ENCODE results near the gene ARL17A.
"Not testable (repeated sequence)": the region's sequence is repeated elsewhere in the genome, so short reads cannot be mapped to it uniquely, and the experiment has no call there.

ARL17A gene

DNA sequence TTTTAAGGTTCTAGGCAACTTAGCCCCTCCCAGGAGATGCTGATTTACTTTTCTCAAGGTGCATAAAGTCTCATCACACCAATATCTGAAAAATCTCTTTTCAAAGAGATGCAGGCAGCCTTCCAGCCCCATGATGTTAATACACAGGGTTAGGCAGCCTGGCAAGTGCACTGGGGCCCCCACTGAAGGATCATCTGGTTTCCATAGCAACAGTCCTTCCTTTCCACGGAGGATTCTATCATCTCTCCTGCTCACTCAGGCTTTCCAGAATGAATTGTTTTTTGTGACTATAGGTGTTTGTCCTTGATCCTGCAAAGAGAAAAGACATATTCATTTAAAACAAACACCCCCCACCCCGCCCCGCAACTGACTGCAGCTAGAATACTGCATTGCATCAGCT, 6.0 kb upstream of the ARL17A start:
- H3K4me2 ChIP-seq (ENCODE audit: low read depth, low read length, poor library complexity, severe bottlenecking); H3K4me1 ChIP-seq (ENCODE audit: insufficient read depth, low read length, poor library complexity, severe bottlenecking); H3K9me2 ChIP-seq (replicated peaks; ENCODE audit: low read depth, low read length); H3K27me3 ChIP-seq (ENCODE audit: insufficient read depth, low read length, poor library complexity, severe bottlenecking); H2AFZ ChIP-seq (ENCODE audit: low read length); H3K9me3 ChIP-seq (ENCODE audit: insufficient read depth, low read depth, low read length); H3K79me2 ChIP-seq (ENCODE audit: insufficient read depth, low read length); H4K20me1 ChIP-seq (ENCODE audit: insufficient read depth, low read length, poor library complexity, severe bottlenecking); H3K9ac ChIP-seq (ENCODE audit: low read depth, low read length, poor library complexity, severe bottlenecking); H3K36me3 ChIP-seq (ENCODE audit: insufficient read depth, low read length); H3F3A ChIP-seq (ENCODE audit: low read depth); H3K4me3 ChIP-seq (ENCODE audit: low read length, poor library complexity, severe bottlenecking): not testable (repeated sequence)

DNA sequence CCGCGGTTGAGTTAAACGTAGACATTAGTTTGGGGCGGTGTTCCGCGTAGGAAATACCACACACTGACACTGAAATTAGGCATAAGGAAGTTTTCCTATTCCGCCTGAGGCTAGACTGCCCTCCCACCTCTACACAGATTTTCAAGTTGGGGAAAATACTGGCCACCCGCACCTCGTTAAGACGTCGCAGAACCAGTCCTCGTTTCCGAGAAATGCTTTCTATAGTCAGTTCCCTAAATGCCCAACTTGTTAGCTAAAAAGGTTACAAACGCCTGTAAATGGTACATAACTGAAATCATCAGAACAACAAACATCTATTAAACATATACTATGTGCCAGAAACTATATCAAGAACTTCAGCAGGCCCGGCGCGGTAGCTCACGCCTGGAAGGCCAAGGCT, 591 bp upstream of the ARL17A start:
- H3K9me3 ChIP-seq (ENCODE audit: insufficient read depth, low read depth, low read length); H3K4me2 ChIP-seq (ENCODE audit: low read depth, low read length, poor library complexity, severe bottlenecking); H3F3A ChIP-seq (ENCODE audit: low read depth); H4K20me1 ChIP-seq (ENCODE audit: insufficient read depth, low read length, poor library complexity, severe bottlenecking); H3K9ac ChIP-seq (ENCODE audit: low read depth, low read length, poor library complexity, severe bottlenecking); H3K9me2 ChIP-seq (replicated peaks; ENCODE audit: low read depth, low read length); H3K79me2 ChIP-seq (ENCODE audit: insufficient read depth, low read length); H3K36me3 ChIP-seq (ENCODE audit: insufficient read depth, low read length); H3K4me1 ChIP-seq (ENCODE audit: insufficient read depth, low read length, poor library complexity, severe bottlenecking); H2AFZ ChIP-seq (ENCODE audit: low read length); H3K27me3 ChIP-seq (ENCODE audit: insufficient read depth, low read length, poor library complexity, severe bottlenecking); H3K4me3 ChIP-seq (ENCODE audit: low read length, poor library complexity, severe bottlenecking): not testable (repeated sequence)

DNA sequence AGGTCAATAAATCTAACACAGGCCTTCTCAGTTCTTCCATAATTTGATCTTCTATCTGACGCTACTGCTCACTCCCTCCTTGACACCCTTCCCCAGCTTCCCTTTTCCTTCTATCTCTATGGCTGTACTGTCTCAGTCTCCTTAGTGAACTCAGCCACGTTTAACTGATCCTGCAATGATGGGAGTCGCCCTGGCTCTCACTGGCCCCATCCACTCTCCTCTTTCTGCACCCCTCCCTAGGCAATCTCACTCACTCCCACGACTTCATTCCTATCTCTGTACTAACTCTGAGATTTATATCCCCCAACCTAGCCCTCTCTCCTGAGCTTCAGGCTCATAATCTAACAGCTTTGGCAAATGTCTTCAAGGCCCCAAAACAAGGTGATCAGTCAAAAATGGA, 7.7 kb downstream of the ARL17A start:
- H3K9me2 ChIP-seq (replicated peaks; ENCODE audit: low read depth, low read length); H3K36me3 ChIP-seq (ENCODE audit: insufficient read depth, low read length); H2AFZ ChIP-seq (ENCODE audit: low read length); H4K20me1 ChIP-seq (ENCODE audit: insufficient read depth, low read length, poor library complexity, severe bottlenecking); H3K4me3 ChIP-seq (ENCODE audit: low read length, poor library complexity, severe bottlenecking); H3K4me2 ChIP-seq (ENCODE audit: low read depth, low read length, poor library complexity, severe bottlenecking); H3K27me3 ChIP-seq (ENCODE audit: insufficient read depth, low read length, poor library complexity, severe bottlenecking); H3K79me2 ChIP-seq (ENCODE audit: insufficient read depth, low read length); H3F3A ChIP-seq (ENCODE audit: low read depth); H3K9me3 ChIP-seq (ENCODE audit: insufficient read depth, low read depth, low read length); H3K4me1 ChIP-seq (ENCODE audit: insufficient read depth, low read length, poor library complexity, severe bottlenecking); H3K9ac ChIP-seq (ENCODE audit: low read depth, low read length, poor library complexity, severe bottlenecking): not testable (repeated sequence)

DNA sequence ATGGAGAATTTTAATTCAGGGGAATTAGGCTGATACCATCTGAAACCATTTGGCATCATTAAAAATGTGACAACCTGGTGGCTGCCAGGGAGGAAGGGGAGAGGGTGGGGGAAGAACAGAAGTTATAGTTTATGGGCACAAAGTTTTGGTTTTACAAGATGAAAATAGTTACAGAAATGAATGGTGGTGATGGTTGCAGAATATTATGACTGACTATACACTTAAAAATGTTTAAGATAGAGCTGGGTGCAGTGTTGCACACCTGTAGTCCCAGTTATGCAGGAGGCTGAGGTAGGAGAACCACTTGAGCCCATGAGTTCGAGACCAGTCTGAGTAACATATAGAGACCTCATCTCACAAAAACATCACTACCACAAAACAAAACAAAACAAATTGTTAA, 12.5 kb downstream of the ARL17A start:
- H3K79me2 ChIP-seq (ENCODE audit: insufficient read depth, low read length); H3K9me2 ChIP-seq (replicated peaks; ENCODE audit: low read depth, low read length); H4K20me1 ChIP-seq (ENCODE audit: insufficient read depth, low read length, poor library complexity, severe bottlenecking); H3K4me2 ChIP-seq (ENCODE audit: low read depth, low read length, poor library complexity, severe bottlenecking); H3F3A ChIP-seq (ENCODE audit: low read depth); H3K36me3 ChIP-seq (ENCODE audit: insufficient read depth, low read length); H2AFZ ChIP-seq (ENCODE audit: low read length); H3K4me3 ChIP-seq (ENCODE audit: low read length, poor library complexity, severe bottlenecking); H3K4me1 ChIP-seq (ENCODE audit: insufficient read depth, low read length, poor library complexity, severe bottlenecking); H3K27me3 ChIP-seq (ENCODE audit: insufficient read depth, low read length, poor library complexity, severe bottlenecking); H3K9ac ChIP-seq (ENCODE audit: low read depth, low read length, poor library complexity, severe bottlenecking); H3K9me3 ChIP-seq (ENCODE audit: insufficient read depth, low read depth, low read length): not testable (repeated sequence)

DNA sequence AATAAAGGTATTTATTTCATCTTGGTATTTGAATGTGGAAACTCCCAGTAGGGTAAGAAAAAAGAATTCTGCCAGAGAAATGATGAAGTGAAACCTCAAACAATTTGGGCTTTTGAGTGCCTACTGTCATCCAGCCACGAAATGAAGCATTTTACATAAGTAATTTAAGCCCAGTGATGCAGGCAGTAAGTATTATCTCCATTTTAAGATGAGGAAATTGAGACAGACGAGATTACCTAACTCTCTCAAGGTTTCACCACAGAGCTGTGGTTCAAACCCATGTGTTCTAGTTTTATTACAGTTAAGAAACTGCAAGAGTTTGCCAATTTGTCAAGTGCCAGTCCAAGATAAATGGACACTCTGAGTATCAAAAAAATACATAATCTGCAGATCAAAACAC, 13.2 kb downstream of the ARL17A start:
- H3K9me2 ChIP-seq (replicated peaks; ENCODE audit: low read depth, low read length); H3K9ac ChIP-seq (ENCODE audit: low read depth, low read length, poor library complexity, severe bottlenecking); H3K79me2 ChIP-seq (ENCODE audit: insufficient read depth, low read length); H2AFZ ChIP-seq (ENCODE audit: low read length); H4K20me1 ChIP-seq (ENCODE audit: insufficient read depth, low read length, poor library complexity, severe bottlenecking); H3K4me3 ChIP-seq (ENCODE audit: low read length, poor library complexity, severe bottlenecking); H3K27me3 ChIP-seq (ENCODE audit: insufficient read depth, low read length, poor library complexity, severe bottlenecking); H3K4me2 ChIP-seq (ENCODE audit: low read depth, low read length, poor library complexity, severe bottlenecking); H3K4me1 ChIP-seq (ENCODE audit: insufficient read depth, low read length, poor library complexity, severe bottlenecking); H3F3A ChIP-seq (ENCODE audit: low read depth); H3K9me3 ChIP-seq (ENCODE audit: insufficient read depth, low read depth, low read length); H3K36me3 ChIP-seq (ENCODE audit: insufficient read depth, low read length): not testable (repeated sequence)

DNA sequence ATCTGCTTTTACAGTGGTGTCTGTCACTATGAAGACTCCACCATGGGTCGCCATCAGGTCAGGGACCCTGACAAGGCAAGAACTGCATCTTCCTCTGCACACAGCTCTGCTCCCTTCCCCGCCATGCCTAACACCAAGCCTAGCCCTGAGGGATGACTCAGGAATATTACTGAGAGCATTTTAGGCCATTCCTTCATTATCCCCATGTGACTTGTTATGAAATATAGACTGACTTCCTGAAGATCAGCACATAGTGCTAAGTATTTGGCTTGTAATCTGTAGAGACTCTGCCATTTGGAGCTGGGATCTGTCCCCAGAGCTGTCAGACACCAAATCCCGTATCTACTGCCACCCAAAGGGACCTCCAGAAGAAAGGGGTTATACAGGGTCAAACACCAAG, 19.4 kb downstream of the ARL17A start:
- not testable (repeated sequence) for H3F3A ChIP-seq (ENCODE audit: low read depth); H3K4me1 ChIP-seq (ENCODE audit: insufficient read depth, low read length, poor library complexity, severe bottlenecking); H3K9me3 ChIP-seq (ENCODE audit: insufficient read depth, low read depth, low read length); H3K9me2 ChIP-seq (replicated peaks; ENCODE audit: low read depth, low read length); H2AFZ ChIP-seq (ENCODE audit: low read length); H3K27me3 ChIP-seq (ENCODE audit: insufficient read depth, low read length, poor library complexity, severe bottlenecking); H3K9ac ChIP-seq (ENCODE audit: low read depth, low read length, poor library complexity, severe bottlenecking); H3K79me2 ChIP-seq (ENCODE audit: insufficient read depth, low read length); H3K4me3 ChIP-seq (ENCODE audit: low read length, poor library complexity, severe bottlenecking); H3K4me2 ChIP-seq (ENCODE audit: low read depth, low read length, poor library complexity, severe bottlenecking); H4K20me1 ChIP-seq (ENCODE audit: insufficient read depth, low read length, poor library complexity, severe bottlenecking); H3K36me3 ChIP-seq (ENCODE audit: insufficient read depth, low read length)

DNA sequence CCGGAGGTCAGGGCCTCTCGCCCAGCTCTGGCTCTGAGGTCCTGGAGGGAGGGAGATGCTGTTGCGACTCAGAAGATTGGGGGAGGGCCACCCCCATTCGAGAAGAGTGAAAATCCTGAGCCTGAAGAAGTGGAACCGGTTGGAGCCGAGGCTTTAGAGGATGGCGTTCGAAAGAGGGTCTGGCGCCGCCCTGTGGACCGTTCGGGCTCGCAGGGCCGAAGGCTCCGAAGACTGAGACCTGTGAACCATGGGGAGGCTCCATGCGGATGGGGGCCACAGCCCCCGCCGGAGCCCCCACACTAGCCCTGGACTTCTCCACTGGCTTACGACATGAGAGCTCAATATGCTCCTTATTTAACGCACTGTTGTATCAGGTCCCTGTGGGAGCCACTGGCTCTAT, 20.3 kb downstream of the ARL17A start:
- H3K4me1 ChIP-seq (ENCODE audit: insufficient read depth, low read length, poor library complexity, severe bottlenecking); H3K9ac ChIP-seq (ENCODE audit: low read depth, low read length, poor library complexity, severe bottlenecking); H3K9me2 ChIP-seq (replicated peaks; ENCODE audit: low read depth, low read length); H3K79me2 ChIP-seq (ENCODE audit: insufficient read depth, low read length); H3F3A ChIP-seq (ENCODE audit: low read depth); H3K4me3 ChIP-seq (ENCODE audit: low read length, poor library complexity, severe bottlenecking); H2AFZ ChIP-seq (ENCODE audit: low read length); H4K20me1 ChIP-seq (ENCODE audit: insufficient read depth, low read length, poor library complexity, severe bottlenecking); H3K27me3 ChIP-seq (ENCODE audit: insufficient read depth, low read length, poor library complexity, severe bottlenecking); H3K36me3 ChIP-seq (ENCODE audit: insufficient read depth, low read length); H3K4me2 ChIP-seq (ENCODE audit: low read depth, low read length, poor library complexity, severe bottlenecking); H3K9me3 ChIP-seq (ENCODE audit: insufficient read depth, low read depth, low read length): not testable (repeated sequence)

DNA sequence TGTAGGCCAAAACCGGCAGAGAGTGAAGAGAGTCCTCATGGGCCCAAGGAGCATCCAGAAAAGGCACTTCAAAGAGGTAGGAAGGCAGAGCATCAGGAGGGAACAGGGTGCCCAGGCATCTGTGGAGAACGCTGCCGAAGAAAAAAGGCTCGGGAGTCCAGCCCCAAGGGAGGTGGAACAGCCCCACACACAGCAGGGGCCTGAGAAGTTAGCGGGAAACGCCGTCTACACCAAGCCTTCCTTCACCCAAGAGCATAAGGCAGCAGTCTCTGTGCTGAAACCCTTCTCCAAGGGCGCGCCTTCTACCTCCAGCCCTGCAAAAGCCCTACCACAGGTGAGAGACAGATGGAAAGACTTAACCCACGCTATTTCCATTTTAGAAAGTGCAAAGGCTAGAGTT, 30.9 kb downstream of the ARL17A start:
- H3K4me3 ChIP-seq (ENCODE audit: low read length, poor library complexity, severe bottlenecking); H3K9ac ChIP-seq (ENCODE audit: low read depth, low read length, poor library complexity, severe bottlenecking); H3K27me3 ChIP-seq (ENCODE audit: insufficient read depth, low read length, poor library complexity, severe bottlenecking); H3K4me1 ChIP-seq (ENCODE audit: insufficient read depth, low read length, poor library complexity, severe bottlenecking); H3K36me3 ChIP-seq (ENCODE audit: insufficient read depth, low read length); H2AFZ ChIP-seq (ENCODE audit: low read length); H3K9me2 ChIP-seq (replicated peaks; ENCODE audit: low read depth, low read length); H4K20me1 ChIP-seq (ENCODE audit: insufficient read depth, low read length, poor library complexity, severe bottlenecking); H3K79me2 ChIP-seq (ENCODE audit: insufficient read depth, low read length); H3K9me3 ChIP-seq (ENCODE audit: insufficient read depth, low read depth, low read length); H3F3A ChIP-seq (ENCODE audit: low read depth); H3K4me2 ChIP-seq (ENCODE audit: low read depth, low read length, poor library complexity, severe bottlenecking): not testable (repeated sequence)
